Measurements from ENCODE around the gene GPAT3. TPM values are rescaled to one million over a fixed set of nuclear protein-coding genes. Genes with fewer than 3 reads are reported as not detected.
"Not testable (repeated sequence)": the region's sequence is repeated elsewhere in the genome, so short reads cannot be mapped to it uniquely, and the experiment has no call there.

Gene GPAT3
- total RNA-seq, result 33.8 TPM
- long read RNA-seq, transcript GPAT3-201 (12 exons, 2,625 nt), result major isoform, 43 of 53 reads
- long read RNA-seq, partial matches to known transcripts, result 0 of 53 reads
- long read RNA-seq, other reads (novel, unspliced or antisense), result 7 of 53 reads

DNA sequence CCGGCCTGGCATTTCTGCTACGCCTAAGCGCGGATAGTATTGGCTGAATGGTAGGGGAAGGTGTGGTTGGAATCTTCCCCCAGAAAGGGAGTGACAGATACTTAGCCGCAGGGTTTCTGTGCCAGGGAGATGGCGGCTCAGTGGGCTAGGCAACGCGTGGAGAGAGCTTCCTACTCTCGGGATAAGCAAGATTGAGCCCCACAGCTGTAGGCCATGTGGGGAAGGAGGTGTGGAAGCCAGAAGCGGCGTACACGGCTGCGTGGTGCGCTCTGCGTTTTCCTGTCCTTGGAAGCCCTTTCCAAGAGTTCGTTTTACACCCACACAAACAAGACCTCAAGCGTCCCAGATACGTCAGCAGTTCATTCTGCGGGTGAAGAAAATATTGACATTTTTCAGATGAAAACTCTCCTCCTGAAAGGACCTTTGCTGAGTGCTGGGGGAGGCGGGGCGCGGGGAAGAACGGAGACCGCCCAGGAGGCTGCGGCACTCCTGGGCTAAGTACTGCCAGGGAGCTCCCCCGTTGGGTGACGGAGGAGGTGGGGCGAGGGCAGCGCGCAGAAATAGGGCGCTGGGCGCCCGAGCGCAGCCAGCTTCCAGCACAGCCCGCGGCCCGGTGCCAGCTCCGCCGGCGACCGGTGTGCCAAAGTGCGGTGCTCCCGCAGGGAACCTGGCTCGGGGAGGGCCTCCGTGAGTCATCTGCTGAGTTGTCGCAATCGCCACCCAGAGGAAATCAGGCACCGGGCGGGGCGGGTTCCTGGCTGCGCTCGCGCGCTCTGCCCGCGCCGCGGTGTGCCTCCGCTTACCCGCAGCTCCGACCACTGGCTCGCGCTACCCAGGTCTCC, at the start of gene GPAT3:
Gene GPAT3, plus strand, starts transcription at position 589 of the 842 bp plus-strand sequence. CDS start 515 bp downstream, outside the sequence.
- ATAC-seq, result peak; percentile 93
- peak; percentile 92 for DNase-seq (ENCODE audit: missing footprints)
- intact Hi-C loops (cut with DNase I), result loop anchor here (2.0 kb wide), 2 partner anchors 43 to 91 kb away; no protein-coding TSS in a partner anchor

- intact Hi-C loops (cut with DNase I), result no loop called here
- ATAC-seq (no peak), DNase-seq (ENCODE audit: missing footprints) (no peak)
These were observed 49.3 kb upstream of the GPAT3 start for GRCh38 chr4:83486457-83487129.

- ATAC-seq (no peak), DNase-seq (ENCODE audit: missing footprints) (no peak)
- intact Hi-C loops (cut with DNase I), result loop anchor here (5.0 kb wide), 1 partner anchor 152 kb away; no protein-coding TSS in a partner anchor
These were observed 46.1 kb upstream of the GPAT3 start for GRCh38 chr4:83489711-83490326.

- intact Hi-C loops (cut with DNase I), result loop anchor here (5.0 kb wide), 1 partner anchor 151 kb away; no protein-coding TSS in a partner anchor
- ATAC-seq, result no peak
These were observed 44.9 kb upstream of the GPAT3 start for GRCh38 chr4:83490876-83491450.

DNA sequence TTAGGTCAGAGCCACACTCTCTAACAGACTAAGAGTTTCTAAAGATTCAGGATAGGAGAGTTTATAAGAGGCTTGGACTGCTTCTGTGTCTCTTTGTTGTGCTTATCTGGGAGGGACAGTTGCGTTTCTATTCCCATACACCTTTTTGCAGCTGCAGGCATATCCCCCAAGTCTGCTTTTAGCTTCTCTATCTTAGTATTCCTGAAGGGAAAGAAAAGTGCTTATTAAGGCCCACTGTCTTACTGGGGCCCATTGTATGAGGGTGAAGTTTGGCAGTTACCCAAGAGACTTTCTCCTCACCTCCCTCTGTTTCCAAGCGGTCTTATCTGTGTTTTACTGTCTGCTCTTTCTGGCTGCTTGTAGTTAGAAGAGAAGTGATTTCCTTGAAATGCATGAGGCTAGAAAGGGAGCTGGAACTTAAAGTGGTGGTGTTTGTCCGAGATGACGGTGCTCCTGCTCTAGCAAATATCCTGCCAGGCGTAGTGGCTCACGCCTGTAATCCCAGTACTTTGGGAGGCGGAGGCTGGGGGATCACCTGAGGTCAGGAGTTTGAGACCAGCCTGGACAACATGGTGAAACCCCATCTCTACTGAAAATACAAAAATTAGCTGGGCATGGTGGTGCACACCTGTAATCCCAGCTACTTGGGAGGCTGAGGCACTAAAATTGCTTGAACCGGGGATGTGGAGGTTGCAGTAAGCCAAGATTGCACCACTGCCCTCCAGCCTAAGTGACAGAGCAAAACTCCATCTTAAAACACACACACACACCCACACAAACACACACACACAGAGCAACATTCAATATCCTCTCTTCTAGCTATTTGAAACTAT, 39.6 kb upstream of the GPAT3 start:
- intact Hi-C loops (cut with DNase I); DNase-seq (ENCODE audit: missing footprints); ATAC-seq: not testable (repeated sequence)

More at GRCh38 chr4:83490876-83491450, 44.9 kb upstream of the GPAT3 start:
- no peak for DNase-seq (ENCODE audit: missing footprints)

- intact Hi-C loops (cut with DNase I), result no loop called here
- no peak for DNase-seq (ENCODE audit: missing footprints)
- no peak for ATAC-seq
These were observed 37.7 kb upstream of the GPAT3 start for GRCh38 chr4:83498187-83498586.

GRCh38 chr4:83501671-83502070, 34.2 kb upstream of the GPAT3 start:
- DNase-seq (ENCODE audit: missing footprints), result not testable (repeated sequence)

DNA sequence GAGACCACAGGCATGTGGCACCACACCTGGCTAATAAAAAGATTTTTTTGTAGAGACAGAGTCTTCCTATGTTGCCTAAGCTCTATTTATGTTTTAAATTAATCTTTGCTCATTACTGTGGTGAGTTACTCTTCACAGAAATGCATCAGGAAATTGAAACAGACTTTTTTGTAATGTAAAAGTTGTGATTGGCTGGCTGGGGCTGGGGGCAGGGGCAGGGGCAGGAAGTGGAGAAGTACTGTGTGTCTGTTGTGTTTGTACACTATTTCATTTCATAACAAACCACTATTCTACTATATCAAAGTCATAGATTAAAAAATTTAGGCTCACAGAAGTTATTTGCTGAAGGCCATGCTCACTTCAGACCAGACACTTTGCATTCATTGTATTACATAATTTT, 31.9 kb upstream of the GPAT3 start:
- intact Hi-C loops (cut with DNase I), result no loop called here
- DNase-seq (ENCODE audit: missing footprints) (no peak), ATAC-seq (no peak)

More at GRCh38 chr4:83501671-83502070, 34.2 kb upstream of the GPAT3 start:
- ATAC-seq; intact Hi-C loops (cut with DNase I): not testable (repeated sequence)

GRCh38 chr4:83504503-83504902, 31.4 kb upstream of the GPAT3 start:
- DNase-seq (ENCODE audit: missing footprints), result no peak
- intact Hi-C loops (cut with DNase I), result no loop called here
- no peak for ATAC-seq

- no peak for ATAC-seq
- intact Hi-C loops (cut with DNase I), result no loop called here
- no peak for DNase-seq (ENCODE audit: missing footprints)
These were observed 30.9 kb upstream of the GPAT3 start for GRCh38 chr4:83504996-83505395.

DNA sequence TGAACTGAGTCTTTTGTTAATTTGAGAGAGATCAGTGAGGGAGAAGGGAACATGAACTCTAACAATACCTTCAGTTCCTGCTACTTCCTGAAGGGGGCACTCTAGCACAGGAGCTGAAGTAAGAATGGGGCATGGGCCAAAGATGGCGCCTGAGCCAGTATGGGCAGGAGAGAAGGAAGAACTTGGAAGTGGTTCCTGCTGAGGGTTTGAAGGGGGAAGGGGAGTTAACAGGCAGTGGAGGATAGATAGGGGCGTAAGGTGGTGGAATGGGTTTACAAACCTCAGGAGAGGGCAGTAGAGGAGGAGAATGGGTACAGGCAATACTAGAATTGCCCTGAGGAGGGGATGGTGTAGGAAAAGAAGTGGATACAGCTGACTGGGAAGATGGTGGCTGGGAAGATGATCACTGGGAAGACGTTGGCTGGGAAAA, 26.7 kb upstream of the GPAT3 start:
- DNase-seq (ENCODE audit: missing footprints); ATAC-seq: not testable (repeated sequence)
- intact Hi-C loops (cut with DNase I), result loop anchor here (1.0 kb wide), 1 partner anchor 131 kb away; no protein-coding TSS in a partner anchor

- no peak for ATAC-seq
- no peak for DNase-seq (ENCODE audit: missing footprints)
- intact Hi-C loops (cut with DNase I), result no loop called here
These were observed 25.5 kb upstream of the GPAT3 start for GRCh38 chr4:83510442-83510841.

- intact Hi-C loops (cut with DNase I), result no loop called here
- DNase-seq (ENCODE audit: missing footprints) (no peak), ATAC-seq (peak; percentile 74)
These were observed 19.7 kb upstream of the GPAT3 start for GRCh38 chr4:83516042-83516772.

DNA sequence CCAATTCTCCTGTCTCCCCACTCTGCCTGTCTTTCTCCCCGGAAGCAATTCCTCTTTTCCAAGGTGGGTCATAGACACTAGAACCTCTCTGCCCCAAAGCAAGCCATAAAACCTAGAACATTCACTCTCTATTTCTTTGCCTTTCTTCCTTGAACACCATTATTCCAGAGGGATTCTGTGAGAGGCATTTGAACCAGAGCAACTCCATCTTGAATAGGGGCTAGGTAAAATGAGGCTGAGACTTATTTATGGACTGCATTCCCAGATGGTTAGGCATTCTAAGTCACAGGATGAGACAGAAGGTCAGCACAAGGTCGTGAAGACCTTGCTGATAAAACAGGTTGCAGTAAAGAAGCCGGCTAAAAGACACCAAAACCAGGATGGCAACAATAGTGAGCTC, 13.7 kb upstream of the GPAT3 start:
- ATAC-seq, result no peak
- intact Hi-C loops (cut with DNase I), result no loop called here
- DNase-seq (ENCODE audit: missing footprints), result no peak

GRCh38 chr4:83527671-83528070, 8.2 kb upstream of the GPAT3 start:
- intact Hi-C loops (cut with DNase I), result no loop called here
- DNase-seq (ENCODE audit: missing footprints) (no peak), ATAC-seq (no peak)

DNA sequence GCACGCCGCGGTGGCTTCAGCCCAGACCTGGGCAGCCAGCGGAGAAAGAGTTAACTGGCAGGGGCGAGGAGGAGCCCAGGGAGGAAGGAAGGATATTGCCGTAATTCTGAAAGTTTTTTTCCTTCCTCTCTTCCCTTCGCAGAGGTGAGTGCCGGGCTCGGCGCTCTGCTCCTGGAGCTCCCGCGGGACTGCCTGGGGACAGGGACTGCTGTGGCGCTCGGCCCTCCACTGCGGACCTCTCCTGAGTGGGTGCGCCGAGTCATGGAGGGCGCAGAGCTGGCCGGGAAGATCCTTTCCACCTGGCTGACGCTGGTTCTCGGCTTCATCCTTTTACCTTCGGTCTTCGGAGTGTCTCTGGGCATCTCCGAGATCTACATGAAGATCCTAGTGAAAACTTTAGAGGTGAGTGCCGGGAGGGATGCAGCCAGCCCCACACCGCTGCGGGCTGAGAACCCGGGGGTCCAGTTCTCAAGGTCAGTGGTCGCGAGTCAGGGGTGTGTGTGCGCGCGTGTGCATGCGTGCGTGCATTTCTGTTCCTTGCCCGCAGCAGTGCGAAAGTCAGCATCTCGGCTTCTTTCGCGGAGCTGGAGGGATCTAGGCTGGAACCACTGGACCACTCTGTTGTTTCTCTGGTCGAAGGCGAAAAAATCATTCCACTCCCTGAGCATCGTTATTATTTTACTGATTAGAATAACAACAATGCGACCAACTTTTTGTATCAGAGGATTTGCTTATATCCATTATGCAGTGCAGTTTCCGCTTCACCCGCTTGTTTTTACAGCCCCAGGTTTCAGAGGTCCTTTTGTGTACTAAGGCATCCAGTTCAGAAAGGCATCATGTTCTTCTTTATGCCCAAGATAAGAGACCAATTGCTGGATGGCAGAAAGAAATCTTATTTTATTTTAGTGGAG, 709 bp downstream of the GPAT3 start:
- intact Hi-C loops (cut with DNase I), result loop anchor here (2.0 kb wide), 2 partner anchors 42 to 90 kb away; no protein-coding TSS in a partner anchor
- ATAC-seq (peak; percentile 45), DNase-seq (ENCODE audit: missing footprints) (peak; percentile 65)

All from Right ventricle myocardium inferior (tissue), 1 donor.